ENCODE results near the gene CALHM6.

The CALHM6 gene

DNA sequence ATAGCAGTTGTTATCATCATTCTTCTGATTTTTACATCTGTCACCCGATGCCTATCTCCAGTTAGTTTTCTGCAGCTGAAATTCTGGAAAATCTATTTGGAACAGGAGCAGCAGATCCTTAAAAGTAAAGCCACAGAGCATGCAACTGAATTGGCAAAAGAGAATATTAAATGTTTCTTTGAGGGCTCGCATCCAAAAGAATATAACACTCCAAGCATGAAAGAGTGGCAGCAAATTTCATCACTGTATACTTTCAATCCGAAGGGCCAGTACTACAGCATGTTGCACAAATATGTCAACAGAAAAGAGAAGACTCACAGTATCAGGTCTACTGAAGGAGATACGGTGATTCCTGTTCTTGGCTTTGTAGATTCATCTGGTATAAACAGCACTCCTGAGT is 2.1 kb downstream of the CALHM6 start:
- H3K27me3 ChIP-seq (ENCODE audit: insufficient read depth, insufficient read length) = peaks cover 43% of the 10 kb centered on the region
- TF ChIP-seq ZNF274 (IDR thresholded peaks at IDR 0.05; ENCODE audit: low read depth, low read length) = no peak
- TF ChIP-seq SUZ12 (IDR thresholded peaks at IDR 0.05; ENCODE audit: extremely low read depth, insufficient read depth, insufficient read length) = no peak
- no peaks in the 10 kb centered on the region for H3K4me1 ChIP-seq (ENCODE audit: insufficient read depth, insufficient read length)

DNA sequence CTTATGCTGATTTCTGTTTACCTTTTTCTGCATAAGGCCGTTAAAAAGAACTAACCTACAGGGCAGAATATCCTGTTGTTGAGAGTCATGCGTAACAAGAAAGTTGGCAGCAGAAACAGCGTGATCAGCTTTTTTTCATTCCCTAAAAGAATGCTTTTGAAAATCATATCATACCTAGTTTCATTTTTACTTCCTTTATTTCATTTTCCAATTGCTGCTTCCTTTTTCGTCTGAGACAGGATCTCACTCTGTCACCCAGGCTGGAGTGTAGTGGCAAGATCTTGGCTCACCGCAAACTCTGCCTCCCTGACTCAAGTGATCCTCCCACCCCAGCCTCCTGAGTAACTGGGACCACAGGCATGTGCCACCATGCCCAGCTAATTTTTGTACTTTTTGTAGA is 4.1 kb downstream of the CALHM6 start:
- no peak overlapping the region for H3K9ac ChIP-seq (ENCODE audit: insufficient read length, low read depth)
- H3K4me3 ChIP-seq (ENCODE audit: insufficient read length, low read depth) = no peak overlapping the region
- H3K36me3 ChIP-seq (ENCODE audit: insufficient read depth, insufficient read length, low read length) = no peaks in the 10 kb centered on the region
- no peak for DNase-seq (ENCODE audit: low read depth, low spot score)
- no peaks in the 10 kb centered on the region for H3K4me1 ChIP-seq (ENCODE audit: insufficient read depth, insufficient read length)
- TF ChIP-seq ZNF274 (IDR thresholded peaks at IDR 0.05; ENCODE audit: low read depth, low read length) (no peak), YY1 (IDR thresholded peaks at IDR 0.05; ENCODE audit: insufficient read depth, insufficient read length) (no peak), SUZ12 (IDR thresholded peaks at IDR 0.05; ENCODE audit: extremely low read depth, insufficient read depth, insufficient read length) (no peak)
- H3K9me3 ChIP-seq (ENCODE audit: insufficient read depth, low read length) = no peaks in the 10 kb centered on the region
- peaks cover 37% of the 10 kb centered on the region for H3K27me3 ChIP-seq (ENCODE audit: insufficient read depth, insufficient read length)

More for the DNA sequence above, 2.1 kb downstream of the CALHM6 start:
- H3K9me3 ChIP-seq (ENCODE audit: insufficient read depth, low read length) = no peaks in the 10 kb centered on the region
- H3K9ac ChIP-seq (ENCODE audit: insufficient read length, low read depth) = no peak overlapping the region
- H3K36me3 ChIP-seq (ENCODE audit: insufficient read depth, insufficient read length, low read length) = no peaks in the 10 kb centered on the region
- H3K4me3 ChIP-seq (ENCODE audit: insufficient read length, low read depth) = no peak overlapping the region
- no peak for DNase-seq (ENCODE audit: low read depth, low spot score)

DNA sequence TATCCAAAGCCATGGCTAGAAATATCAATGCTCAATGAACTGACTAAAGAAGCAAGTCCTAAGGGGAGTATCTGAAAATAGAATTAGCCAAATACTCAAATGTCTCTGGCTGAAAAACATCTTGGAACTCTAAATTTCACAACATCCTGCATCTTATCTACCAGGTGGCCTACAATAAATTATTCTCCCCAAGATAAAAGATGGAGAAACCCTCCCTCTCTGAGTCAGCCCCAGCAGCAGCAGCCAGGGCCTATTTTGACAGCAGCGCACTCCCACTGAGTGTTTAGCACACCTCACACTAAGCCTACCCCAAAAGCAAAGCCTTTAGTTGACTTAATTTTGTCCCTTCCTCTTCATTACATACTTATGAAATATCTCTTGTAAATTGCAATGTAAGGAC is 5.9 kb downstream of the CALHM6 start:
- no peak for DNase-seq (ENCODE audit: low read depth, low spot score)
- H3K27me3 ChIP-seq (ENCODE audit: insufficient read depth, insufficient read length) = peaks cover 18% of the 10 kb centered on the region
- no peak overlapping the region for H3K9ac ChIP-seq (ENCODE audit: insufficient read length, low read depth)
- H3K9me3 ChIP-seq (ENCODE audit: insufficient read depth, low read length) = no peaks in the 10 kb centered on the region
- TF ChIP-seq YY1 (IDR thresholded peaks at IDR 0.05; ENCODE audit: insufficient read depth, insufficient read length) = no peak
- TF ChIP-seq SUZ12 (IDR thresholded peaks at IDR 0.05; ENCODE audit: extremely low read depth, insufficient read depth, insufficient read length) = no peak
- no peak for TF ChIP-seq ZNF274 (IDR thresholded peaks at IDR 0.05; ENCODE audit: low read depth, low read length)
- H3K4me3 ChIP-seq (ENCODE audit: insufficient read length, low read depth) = no peak overlapping the region
- H3K4me1 ChIP-seq (ENCODE audit: insufficient read depth, insufficient read length) = no peaks in the 10 kb centered on the region
- H3K36me3 ChIP-seq (ENCODE audit: insufficient read depth, insufficient read length, low read length) = no peaks in the 10 kb centered on the region

DNA sequence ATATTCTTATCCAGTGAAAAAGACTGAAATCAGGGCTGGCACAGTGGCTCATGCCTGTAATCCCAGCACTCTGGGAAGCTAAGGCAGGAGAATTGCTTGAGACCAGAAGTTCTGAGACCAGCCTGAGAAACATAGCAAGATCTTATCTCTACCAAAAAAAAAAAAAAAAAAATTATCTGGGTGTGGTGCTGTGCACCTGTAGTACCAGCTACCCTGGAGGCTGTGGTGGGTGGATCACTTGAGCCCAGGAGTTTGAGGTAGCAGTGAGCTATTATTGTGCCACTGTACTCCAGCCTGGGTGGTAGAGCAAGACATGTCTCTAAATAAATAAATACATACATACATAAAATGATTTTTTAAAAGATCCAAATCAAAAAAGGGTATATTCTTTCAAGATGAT is 6.3 kb downstream of the CALHM6 start:
- Histone ChIP-seq H3K4me3 (ENCODE audit: insufficient read length, low read depth) (no peak overlapping the region), H3K9me3 (ENCODE audit: insufficient read depth, low read length) (no peaks in the 10 kb centered on the region), H3K36me3 (ENCODE audit: insufficient read depth, insufficient read length, low read length) (no peaks in the 10 kb centered on the region), H3K9ac (ENCODE audit: insufficient read length, low read depth) (no peak overlapping the region), H3K4me1 (ENCODE audit: insufficient read depth, insufficient read length) (no peaks in the 10 kb centered on the region), H3K27me3 (ENCODE audit: insufficient read depth, insufficient read length) (peaks cover 15% of the 10 kb centered on the region)
- TF ChIP-seq ZNF274 (IDR thresholded peaks at IDR 0.05; ENCODE audit: low read depth, low read length) = no peak
- TF ChIP-seq SUZ12 (IDR thresholded peaks at IDR 0.05; ENCODE audit: extremely low read depth, insufficient read depth, insufficient read length) = no peak
- no peak for TF ChIP-seq YY1 (IDR thresholded peaks at IDR 0.05; ENCODE audit: insufficient read depth, insufficient read length)
- no peak for DNase-seq (ENCODE audit: low read depth, low spot score)

DNA sequence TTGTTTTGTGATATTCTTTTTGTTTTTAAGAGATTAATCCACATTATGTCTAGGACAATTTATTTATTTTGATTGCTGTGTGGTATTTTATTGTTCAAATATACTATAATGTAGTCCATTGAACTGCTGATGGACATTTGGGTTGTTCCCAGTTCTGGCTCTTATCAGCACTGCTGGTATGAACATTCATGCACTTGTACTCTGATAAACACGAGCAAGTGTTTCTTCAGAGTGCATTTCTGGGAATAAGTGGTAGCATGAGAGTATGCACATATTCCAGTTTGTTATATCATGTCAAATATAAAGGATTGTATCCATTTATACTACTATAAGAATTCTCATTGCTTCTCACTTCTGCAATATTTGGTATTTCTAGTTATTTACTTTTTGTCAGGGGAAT is 7.1 kb downstream of the CALHM6 start:
- Histone ChIP-seq H3K4me3 (ENCODE audit: insufficient read length, low read depth) (no peak overlapping the region), H3K36me3 (ENCODE audit: insufficient read depth, insufficient read length, low read length) (no peaks in the 10 kb centered on the region), H3K27me3 (ENCODE audit: insufficient read depth, insufficient read length) (peaks cover 7% of the 10 kb centered on the region), H3K4me1 (ENCODE audit: insufficient read depth, insufficient read length) (no peaks in the 10 kb centered on the region), H3K9me3 (ENCODE audit: insufficient read depth, low read length) (no peaks in the 10 kb centered on the region), H3K9ac (ENCODE audit: insufficient read length, low read depth) (no peak overlapping the region)
- no peak for TF ChIP-seq YY1 (IDR thresholded peaks at IDR 0.05; ENCODE audit: insufficient read depth, insufficient read length)
- TF ChIP-seq SUZ12 (IDR thresholded peaks at IDR 0.05; ENCODE audit: extremely low read depth, insufficient read depth, insufficient read length) = no peak
- no peak for TF ChIP-seq ZNF274 (IDR thresholded peaks at IDR 0.05; ENCODE audit: low read depth, low read length)
- DNase-seq (ENCODE audit: low read depth, low spot score) = no peak

DNA sequence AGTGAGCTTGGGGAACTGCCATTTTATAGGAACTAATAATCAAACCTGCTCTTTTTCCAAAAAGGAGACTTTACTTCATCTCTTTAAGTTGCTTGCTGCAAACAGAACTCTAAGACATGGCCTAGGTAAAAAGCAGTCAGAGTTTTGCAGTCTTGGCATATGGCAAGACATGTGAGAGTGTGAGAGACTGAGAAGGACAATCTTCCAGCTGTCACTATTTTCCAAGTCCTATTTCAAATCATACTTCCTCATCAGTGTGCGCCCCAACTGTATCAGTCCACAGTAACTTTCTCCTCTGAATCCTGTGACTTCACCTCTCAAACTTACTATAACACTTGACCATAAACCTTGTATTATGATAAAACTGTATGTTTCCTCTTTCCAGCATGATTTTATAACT is 10.4 kb downstream of the CALHM6 start:
- no peaks in the 10 kb centered on the region for H3K27me3 ChIP-seq (ENCODE audit: insufficient read depth, insufficient read length)
- H3K9me3 ChIP-seq (ENCODE audit: insufficient read depth, low read length) = no peaks in the 10 kb centered on the region
- TF ChIP-seq SUZ12 (IDR thresholded peaks at IDR 0.05; ENCODE audit: extremely low read depth, insufficient read depth, insufficient read length) (no peak), YY1 (IDR thresholded peaks at IDR 0.05; ENCODE audit: insufficient read depth, insufficient read length) (no peak), ZNF274 (IDR thresholded peaks at IDR 0.05; ENCODE audit: low read depth, low read length) (no peak)
- no peak overlapping the region for H3K4me3 ChIP-seq (ENCODE audit: insufficient read length, low read depth)
- no peak for DNase-seq (ENCODE audit: low read depth, low spot score)
- H3K36me3 ChIP-seq (ENCODE audit: insufficient read depth, insufficient read length, low read length) = no peaks in the 10 kb centered on the region
- no peaks in the 10 kb centered on the region for H3K4me1 ChIP-seq (ENCODE audit: insufficient read depth, insufficient read length)
- no peak overlapping the region for H3K9ac ChIP-seq (ENCODE audit: insufficient read length, low read depth)

DNA sequence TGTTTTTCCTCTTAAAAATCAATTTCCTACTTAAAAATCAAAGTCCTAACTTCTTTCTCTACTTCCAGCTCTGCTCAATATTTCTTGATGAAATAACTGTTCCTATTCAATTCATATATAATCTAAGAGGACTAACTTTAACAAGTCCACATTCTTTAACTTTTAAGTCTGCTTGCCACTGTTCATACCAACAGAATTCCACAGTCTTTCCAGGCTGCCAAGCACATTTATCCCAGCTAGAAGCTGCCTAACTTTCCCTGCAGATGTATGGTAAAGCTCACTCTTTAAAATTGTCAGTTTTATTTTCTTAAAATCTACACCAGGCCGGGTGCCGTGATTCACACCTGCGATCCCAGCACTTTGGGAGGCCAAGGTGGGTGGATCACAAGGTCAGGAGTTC is 11.5 kb downstream of the CALHM6 start:
- Histone ChIP-seq H3K9me3 (ENCODE audit: insufficient read depth, low read length) (no peaks in the 10 kb centered on the region), H3K27me3 (ENCODE audit: insufficient read depth, insufficient read length) (no peaks in the 10 kb centered on the region), H3K9ac (ENCODE audit: insufficient read length, low read depth) (no peak overlapping the region), H3K4me1 (ENCODE audit: insufficient read depth, insufficient read length) (no peaks in the 10 kb centered on the region), H3K4me3 (ENCODE audit: insufficient read length, low read depth) (no peak overlapping the region), H3K36me3 (ENCODE audit: insufficient read depth, insufficient read length, low read length) (no peaks in the 10 kb centered on the region)
- TF ChIP-seq YY1 (IDR thresholded peaks at IDR 0.05; ENCODE audit: insufficient read depth, insufficient read length) = no peak
- no peak for TF ChIP-seq ZNF274 (IDR thresholded peaks at IDR 0.05; ENCODE audit: low read depth, low read length)
- no peak for TF ChIP-seq SUZ12 (IDR thresholded peaks at IDR 0.05; ENCODE audit: extremely low read depth, insufficient read depth, insufficient read length)
- DNase-seq (ENCODE audit: low read depth, low spot score) = no peak

DNA sequence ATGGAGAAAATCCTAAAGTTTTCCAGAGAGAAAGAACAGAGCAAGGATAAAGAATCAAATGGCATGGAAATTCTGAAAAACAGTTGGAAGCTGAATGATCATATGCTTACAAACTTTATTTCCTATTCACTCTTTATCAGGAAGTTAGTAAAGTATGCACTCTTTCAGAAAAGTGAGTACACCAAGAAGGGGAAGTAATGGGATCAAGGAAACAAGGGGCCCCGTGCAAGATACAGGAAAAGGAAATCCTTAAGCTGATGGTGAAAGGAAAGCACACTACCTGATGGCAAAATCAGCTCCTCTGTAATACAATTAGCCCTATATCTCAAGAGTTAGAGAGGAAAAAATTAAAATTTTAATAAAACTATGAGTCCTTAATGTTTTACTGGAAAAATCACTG is 14.0 kb downstream of the CALHM6 start:
- no peaks in the 10 kb centered on the region for H3K9me3 ChIP-seq (ENCODE audit: insufficient read depth, low read length)
- no peaks in the 10 kb centered on the region for H3K27me3 ChIP-seq (ENCODE audit: insufficient read depth, insufficient read length)
- no peaks in the 10 kb centered on the region for H3K36me3 ChIP-seq (ENCODE audit: insufficient read depth, insufficient read length, low read length)
- no peak overlapping the region for H3K9ac ChIP-seq (ENCODE audit: insufficient read length, low read depth)
- H3K4me1 ChIP-seq (ENCODE audit: insufficient read depth, insufficient read length) = no peaks in the 10 kb centered on the region
- no peak for TF ChIP-seq YY1 (IDR thresholded peaks at IDR 0.05; ENCODE audit: insufficient read depth, insufficient read length)
- no peak overlapping the region for H3K4me3 ChIP-seq (ENCODE audit: insufficient read length, low read depth)
- DNase-seq (ENCODE audit: low read depth, low spot score) = no peak
